Motor neuron (in vitro differentiated cells): ENCODE measurements around the gene PDLIM7. TPM values are rescaled to one million over a fixed set of nuclear protein-coding genes. Genes with fewer than 3 reads are reported as not detected.

ENCODE experiments used
- ATAC-seq, 8 experiments: fragments of 200-7000 bp; cut with Tn5 transposase; replicated peaks in 6 of 8; 2 replicates each; pipeline ENCODE4 v1.8.0; 2021; ENCODE audit warnings: mild to moderate bottlenecking in 8 of 8, moderate library complexity in 8 of 8
- H3K27ac ChIP-seq, 2 donors: fragments of 250-450 bp; sonication (Bioruptor Pico); 2 replicates each; pipeline ENCODE4 v1.9.0; 2021; ENCODE audit warnings: antibody characterized with exemption in 2 of 2, mild to moderate bottlenecking in 2 of 2, moderate library complexity in 1 of 2
- H3K4me1 ChIP-seq, 2 donors: fragments of 250-450 bp; sonication (Bioruptor Pico); replicated peaks in 1 of 2; 2 replicates each; pipeline ENCODE4 v1.6.1; 2021; ENCODE audit warnings: antibody characterized with exemption in 2 of 2, mild to moderate bottlenecking in 2 of 2, moderate library complexity in 1 of 2
- H3K4me3 ChIP-seq, 5 donors: fragments of 250-450 bp; sonication (Bioruptor Pico); 2 replicates each; pipeline ENCODE4 v1.9.0; 2021; ENCODE audit warnings: antibody characterized with exemption in 5 of 5, mild to moderate bottlenecking in 5 of 5, moderate library complexity in 4 of 5
- WGBS, 10 experiments: fragments of 450-650 bp; shearing (Covaris generic); methylation state at CpG; one replicate each; pipeline ENCODE4 v1.0.0; 2022; 5-methylcytosine and 5-hydroxymethylcytosine counted together
- in situ Hi-C, 9 experiments: fragments of 400-800 bp; cut with MboI; loops; one replicate each; pipeline ENCODE4 v1.15.0; 2021; ENCODE audit warnings: low sequenced_read_pairs in 9 of 9, low pct_unique_long_range_greater_than_20kb in 2 of 9; ENCODE audit not compliant: unreplicated experiment in 9 of 9
- total RNA-seq, 8 experiments: library from RNA; unstranded; fragments of 300-600 nt; gene quantifications; 2 replicates each; pipeline versions ENCODE4 v1.2.3 to v1.2.4, GENCODE V29; 2022

PDLIM7 gene
- total RNA-seq, 8 experiments from 2014 or later = 24.6 to 116 (median 54.3) TPM

DNA sequence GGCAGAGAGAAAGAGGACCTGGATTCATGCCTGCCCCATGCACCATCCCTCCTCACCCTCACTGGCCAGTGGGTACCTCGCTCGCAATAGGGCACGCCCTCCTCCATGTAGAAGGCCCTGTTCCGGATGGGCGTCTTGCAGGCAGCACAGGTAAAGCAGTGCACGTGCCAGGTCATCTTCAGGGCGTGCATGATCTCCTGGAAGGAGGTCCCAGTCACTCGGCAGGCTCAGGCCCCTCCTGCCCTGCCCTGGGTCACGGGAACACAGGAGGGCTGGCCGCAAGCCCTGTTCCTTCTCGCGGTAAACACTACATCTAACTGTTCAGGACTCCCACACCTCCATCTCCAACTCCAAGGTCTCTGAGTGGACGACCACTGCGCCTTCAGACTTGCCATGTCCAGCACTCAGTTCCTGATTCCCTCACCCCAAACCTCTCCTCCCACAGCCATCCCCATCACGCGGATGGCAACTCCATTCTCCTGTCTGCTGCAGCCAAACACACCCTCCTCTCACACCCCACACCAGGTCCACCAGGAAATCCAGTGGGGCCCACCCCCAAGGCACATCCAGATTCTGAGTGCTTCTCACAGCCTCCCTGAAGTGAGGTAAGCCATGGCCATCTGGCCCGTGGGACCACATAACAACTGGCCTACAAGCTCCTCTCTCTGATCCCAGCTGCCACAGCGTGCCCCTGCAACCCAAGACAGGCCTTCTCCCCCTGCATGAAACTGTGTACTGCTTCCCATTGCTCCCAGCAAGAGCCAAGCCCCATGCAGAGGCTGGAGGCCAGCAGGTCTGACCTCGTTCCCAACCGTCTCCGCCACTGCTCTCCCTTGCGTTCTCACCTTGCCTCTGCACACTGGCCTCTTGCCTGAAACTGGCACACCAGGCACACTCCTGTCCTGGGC is 13.2 kb downstream of the PDLIM7 start:
- ATAC-seq = peak in 1 of 8 experiments; percentile 2
- Histone ChIP-seq H3K27ac (no peak overlapping the region), H3K4me3 (no peak overlapping the region), H3K4me1 (peaks cover 10 to 15% of the 10 kb centered on the region in 2 donors)
- in situ Hi-C loops = loop anchor here in 1 of 9 experiments (25.0 kb wide), 1 partner anchor 97 kb away; the partner anchor contains the start of gene SLC34A1
- WGBS, 10 experiments = 60 to 100% (median 98%) methylated on average over 1 to 8 of the region's 22 CpGs; no CpG with 5 or more reads in 5 of the 10 experiments

DNA sequence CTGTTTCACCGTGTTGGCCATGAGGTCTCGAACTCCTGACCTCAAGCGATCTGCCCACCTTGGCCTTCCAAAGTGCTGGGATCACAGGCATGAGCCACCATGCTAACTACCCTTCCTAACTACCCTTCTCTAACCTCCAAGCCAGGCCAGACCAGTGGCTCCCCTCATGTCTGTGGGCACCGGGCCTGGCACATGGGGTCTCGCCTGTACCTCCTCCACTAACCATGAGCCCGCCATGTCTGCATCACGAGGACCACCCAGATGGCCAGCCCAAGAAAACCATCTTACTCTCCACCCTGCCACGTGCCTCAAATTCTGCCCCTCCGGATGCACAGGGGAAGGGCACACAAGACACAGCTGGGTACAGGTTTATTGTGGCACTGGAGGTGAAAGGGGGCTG is 14.4 kb downstream of the PDLIM7 start:
- in situ Hi-C loops = loop anchor here in 1 of 9 experiments (25.0 kb wide), 1 partner anchor 96 kb away; the partner anchor contains the start of gene SLC34A1
- 94 to 100% (median 100%) methylated on average over 1 to 6 of the region's 9 CpGs; no CpG with 5 or more reads in 7 of the 10 experiments for WGBS, 10 experiments
- no peak overlapping the region for H3K27ac ChIP-seq
- no peak overlapping the region for H3K4me3 ChIP-seq
- peaks cover 14 to 15% of the 10 kb centered on the region in 2 donors for H3K4me1 ChIP-seq
- no peak for ATAC-seq

DNA sequence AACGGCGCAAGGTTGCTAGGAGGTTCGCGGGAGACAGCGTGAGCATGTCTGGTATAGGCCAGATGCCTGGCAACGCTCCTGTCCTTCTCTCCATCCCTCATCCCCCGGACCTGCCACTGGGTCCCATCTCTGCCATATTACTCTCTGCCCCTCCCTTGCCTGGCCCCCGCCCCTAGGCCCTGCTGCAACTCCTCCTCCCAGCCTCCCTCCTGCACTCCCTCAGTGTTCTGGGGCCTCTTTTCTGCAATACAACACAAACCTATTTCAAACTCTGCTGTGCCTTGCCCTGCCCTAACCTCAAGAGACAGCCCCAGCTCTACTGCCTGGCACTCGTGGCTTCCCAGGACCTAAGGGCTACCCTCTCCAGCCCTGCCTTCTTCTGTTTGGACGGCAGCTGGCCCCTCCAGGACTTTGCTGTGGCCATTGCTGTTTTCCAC is 15.0 kb downstream of the PDLIM7 start:
- Histone ChIP-seq H3K27ac (peak overlapping the region in 1 of 2 donors; percentile 14), H3K4me1 (peaks cover 14 to 15% of the 10 kb centered on the region in 2 donors), H3K4me3 (no peak overlapping the region)
- peak; percentile 5 to 77 (median 62) for ATAC-seq
- in situ Hi-C loops = loop anchor here in 1 of 9 experiments (25.0 kb wide), 1 partner anchor 95 kb away; the partner anchor contains the start of gene SLC34A1
- 17 to 100% (median 90%) methylated on average over 1 to 5 of the region's 10 CpGs; no CpG with 5 or more reads in 2 of the 10 experiments for WGBS, 10 experiments

DNA sequence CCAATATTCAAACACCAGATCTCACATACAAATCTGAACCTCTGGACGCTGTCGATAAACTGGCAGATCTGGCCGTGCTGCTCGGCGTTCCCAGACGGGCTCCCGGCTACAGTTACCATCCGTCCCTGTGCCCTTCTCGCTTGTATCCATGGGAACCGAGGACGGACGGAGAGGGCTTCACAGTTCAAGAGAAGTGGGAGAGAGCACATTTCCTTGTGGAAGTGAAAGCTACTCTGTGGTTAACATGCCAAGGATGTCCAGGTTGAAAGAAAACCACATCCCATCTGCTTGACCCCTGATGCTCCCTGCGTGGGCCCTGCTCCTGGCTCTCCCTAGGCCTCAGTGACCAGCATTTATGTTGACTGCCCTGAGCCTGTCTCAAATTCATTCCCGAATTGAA is 17.6 kb downstream of the PDLIM7 start:
- WGBS, 10 experiments = 0 to 100% (median 56%) methylated on average over 1 to 7 of the region's 14 CpGs; no CpG with 5 or more reads in 2 of the 10 experiments
- ATAC-seq = peak in 3 of 8 experiments; percentile 21 to 71 (median 40)
- H3K4me3 ChIP-seq = no peak overlapping the region
- H3K27ac ChIP-seq = no peak overlapping the region
- in situ Hi-C loops = loop anchor here in 1 of 9 experiments (25.0 kb wide), 1 partner anchor 92 kb away; the partner anchor contains the start of gene SLC34A1
- H3K4me1 ChIP-seq = peaks cover 14 to 16% of the 10 kb centered on the region in 2 donors

DNA sequence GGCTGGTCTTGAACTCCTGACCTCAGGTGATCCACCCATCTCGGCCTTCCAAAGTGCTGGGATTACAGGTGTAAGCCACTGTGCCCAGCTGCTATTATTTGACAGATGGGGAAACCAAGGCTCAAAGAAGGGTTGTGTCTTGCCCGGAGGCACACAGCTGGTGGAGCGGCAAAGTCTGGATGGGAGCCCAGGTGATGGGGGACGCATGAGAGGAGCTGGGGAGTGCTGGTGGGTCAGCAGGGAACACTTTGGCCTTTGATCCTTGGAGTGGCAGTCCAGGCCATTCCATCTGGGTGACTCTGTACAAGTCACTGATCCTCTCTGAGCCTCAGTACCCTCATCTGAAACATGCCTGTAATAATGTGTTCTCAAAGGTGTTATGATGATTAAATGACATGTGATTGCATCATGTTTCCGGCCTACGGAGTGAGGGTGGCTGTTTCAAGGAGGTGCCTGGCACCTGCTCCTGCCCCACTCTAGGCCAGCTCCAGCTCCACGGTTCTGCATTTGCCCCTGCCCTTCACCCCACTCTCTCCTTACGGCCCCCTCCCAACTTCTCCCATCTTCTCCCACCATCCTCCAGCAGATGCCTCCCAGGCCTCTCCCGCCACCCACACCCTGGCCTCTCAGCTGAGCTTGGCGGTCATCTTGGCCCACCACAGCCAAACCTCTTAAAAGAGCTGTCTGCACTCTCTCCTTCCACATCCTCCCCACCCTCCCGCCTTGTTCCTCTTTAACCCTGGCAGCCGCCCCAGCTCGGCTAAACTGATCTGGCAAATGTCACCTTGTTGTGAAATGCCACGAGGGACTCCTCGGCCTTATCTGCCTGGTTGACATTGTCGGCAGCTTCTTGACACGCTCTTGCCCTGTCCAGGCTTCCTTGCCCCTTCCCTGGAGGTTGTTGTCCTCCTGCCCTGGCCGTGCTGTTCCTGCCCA is 18.4 kb downstream of the PDLIM7 start:
- Histone ChIP-seq H3K27ac (no peak overlapping the region), H3K4me3 (no peak overlapping the region), H3K4me1 (peaks cover 21% of the 10 kb centered on the region in 2 donors)
- in situ Hi-C loops = loop anchor here in 1 of 9 experiments (25.0 kb wide), 1 partner anchor 92 kb away; the partner anchor contains the start of gene SLC34A1
- WGBS, 10 experiments = 0 to 100% (median 60%) methylated on average over 1 to 7 of the region's 18 CpGs; no CpG with 5 or more reads in 3 of the 10 experiments
- peak in 4 of 8 experiments; percentile 3 to 41 (median 25) for ATAC-seq

DNA sequence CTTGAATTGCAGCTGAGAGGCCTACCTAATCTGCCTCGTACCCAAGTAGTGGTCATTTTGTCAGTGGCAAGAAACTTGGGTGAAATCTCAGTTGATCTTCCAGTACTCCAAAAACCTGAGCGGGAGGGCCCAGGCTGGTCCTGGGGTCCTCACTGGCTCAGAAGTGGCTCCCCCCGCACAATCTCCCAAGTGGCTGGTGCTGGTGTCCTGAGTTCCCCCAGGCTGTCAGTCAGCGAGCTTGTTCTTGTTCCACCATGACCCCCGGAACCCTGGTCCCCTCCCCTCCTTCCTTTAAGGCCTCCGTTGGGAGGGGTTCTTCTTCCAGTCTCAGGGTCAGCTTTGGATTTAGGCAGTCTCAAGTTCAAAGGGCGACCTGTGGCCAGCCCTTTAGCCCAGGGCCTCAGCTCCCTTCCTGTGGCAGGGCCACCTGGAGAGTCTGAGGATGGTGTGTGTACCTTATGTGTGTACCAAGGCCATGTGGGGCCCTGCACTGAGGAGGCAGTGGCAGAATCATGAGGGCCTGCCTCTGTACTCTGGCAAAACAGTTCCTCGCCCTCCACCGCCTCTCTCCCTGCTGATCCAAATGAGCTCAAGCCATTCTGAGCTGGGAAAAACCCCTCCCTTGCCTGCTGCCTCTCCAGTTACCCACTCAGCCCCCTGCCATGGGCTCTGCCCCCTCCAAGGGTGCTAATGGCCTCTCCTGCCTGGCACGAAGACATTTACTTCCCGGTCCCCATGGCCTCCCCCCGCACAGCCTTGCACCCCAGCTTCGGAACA is 19.5 kb downstream of the PDLIM7 start:
- in situ Hi-C loops = loop anchor here in 1 of 9 experiments (25.0 kb wide), 1 partner anchor 91 kb away; the partner anchor contains the start of gene SLC34A1
- Histone ChIP-seq H3K4me1 (peaks cover 20 to 22% of the 10 kb centered on the region in 2 donors), H3K27ac (no peak overlapping the region), H3K4me3 (no peak overlapping the region)
- no peak for ATAC-seq
- WGBS, 10 experiments = 93 to 100% (median 94%) methylated on average over 1 to 6 of the region's 13 CpGs; no CpG with 5 or more reads in 5 of the 10 experiments

DNA sequence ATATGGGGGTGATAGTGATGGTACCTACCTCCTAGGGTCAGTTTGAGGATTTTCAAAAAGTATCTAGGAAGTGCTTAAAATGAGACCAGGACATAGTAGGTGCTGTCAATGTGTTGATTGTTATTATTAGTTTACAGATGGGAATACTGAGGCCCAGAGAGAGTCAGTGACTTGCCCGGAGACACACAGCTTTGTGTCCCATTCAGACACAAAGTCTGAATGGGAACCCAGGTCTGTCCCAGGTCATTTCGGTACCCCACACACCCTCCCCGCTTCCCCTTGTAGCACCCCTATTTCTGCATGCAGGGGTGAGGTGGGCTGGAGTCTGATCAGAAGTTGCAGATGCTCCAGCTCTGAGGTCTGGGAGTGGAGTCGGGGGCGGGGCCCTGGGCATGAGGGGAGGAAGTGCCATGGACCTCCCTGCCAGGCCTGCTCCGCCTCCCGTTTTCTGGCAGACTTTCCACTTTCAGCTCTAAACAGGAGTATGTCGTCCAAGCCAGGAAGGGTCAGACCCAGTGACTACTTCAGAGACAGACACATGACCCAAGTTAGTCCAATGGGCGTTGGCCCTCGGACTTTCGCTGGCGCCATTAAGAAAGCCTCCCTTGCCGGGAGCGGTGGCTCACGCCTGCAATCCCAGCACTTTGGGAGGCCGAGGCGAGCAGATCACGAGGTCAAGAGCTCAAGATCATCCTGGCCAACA is 20.7 kb downstream of the PDLIM7 start:
- H3K27ac ChIP-seq = no peak overlapping the region
- 53 to 96% (median 90%) methylated on average over 3 to 13 of the region's 18 CpGs; no CpG with 5 or more reads in 6 of the 10 experiments for WGBS, 10 experiments
- in situ Hi-C loops = loop anchor here in 1 of 9 experiments (25.0 kb wide), 1 partner anchor 89 kb away; the partner anchor contains the start of gene SLC34A1
- no peak overlapping the region for H3K4me3 ChIP-seq
- no peak for ATAC-seq
- peaks cover 19 to 20% of the 10 kb centered on the region in 2 donors for H3K4me1 ChIP-seq

DNA sequence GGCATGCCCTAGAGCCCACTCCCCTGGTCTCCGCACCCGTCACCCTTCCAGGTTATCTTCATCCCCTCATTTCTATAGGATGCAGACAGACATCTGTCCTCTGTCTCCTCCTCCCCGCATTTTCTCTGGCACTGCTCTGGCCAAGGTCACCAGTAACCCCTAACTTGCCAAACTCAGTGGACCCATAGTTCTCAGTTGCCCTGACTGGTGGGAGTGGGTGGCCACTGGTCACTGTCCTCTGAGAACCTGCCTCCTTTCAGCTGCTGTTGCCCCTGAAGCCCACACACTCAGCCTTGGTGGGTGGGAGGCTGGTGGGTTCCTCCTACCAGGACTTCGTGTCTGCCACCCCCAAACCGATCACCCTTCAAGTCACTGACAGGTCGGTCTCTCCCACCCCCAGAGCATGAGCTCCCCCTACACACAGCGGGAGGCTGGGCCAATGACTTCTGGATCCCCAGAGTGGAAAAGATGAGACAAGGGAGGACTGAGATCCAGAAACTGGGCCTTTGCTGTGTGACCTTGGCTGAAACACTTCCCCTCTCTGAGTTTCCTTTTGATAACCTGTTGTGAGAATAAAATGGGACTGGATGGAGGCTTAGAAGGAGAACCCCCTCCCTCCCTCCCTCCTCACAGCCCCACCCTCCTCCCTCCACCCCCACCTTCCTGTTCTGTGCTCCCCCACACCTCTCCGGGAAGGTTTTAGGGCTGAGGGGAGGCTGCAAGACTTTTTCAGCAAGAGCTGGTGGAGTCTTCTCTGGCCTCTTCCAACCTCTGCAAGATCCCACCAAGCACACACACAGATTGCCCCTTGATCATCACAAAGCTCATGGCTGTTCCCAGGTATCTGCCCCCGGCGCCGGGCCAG is 21.6 kb downstream of the PDLIM7 start:
- ATAC-seq = no peak
- 25 to 100% (median 90%) methylated on average over 1 to 4 of the region's 11 CpGs; no CpG with 5 or more reads in 7 of the 10 experiments for WGBS, 10 experiments
- Histone ChIP-seq H3K4me1 (peaks cover 28 to 29% of the 10 kb centered on the region in 2 donors), H3K27ac (no peak overlapping the region), H3K4me3 (no peak overlapping the region)
- in situ Hi-C loops = loop anchor here in 1 of 9 experiments (25.0 kb wide), 1 partner anchor 88 kb away; the partner anchor contains the start of gene SLC34A1

DNA sequence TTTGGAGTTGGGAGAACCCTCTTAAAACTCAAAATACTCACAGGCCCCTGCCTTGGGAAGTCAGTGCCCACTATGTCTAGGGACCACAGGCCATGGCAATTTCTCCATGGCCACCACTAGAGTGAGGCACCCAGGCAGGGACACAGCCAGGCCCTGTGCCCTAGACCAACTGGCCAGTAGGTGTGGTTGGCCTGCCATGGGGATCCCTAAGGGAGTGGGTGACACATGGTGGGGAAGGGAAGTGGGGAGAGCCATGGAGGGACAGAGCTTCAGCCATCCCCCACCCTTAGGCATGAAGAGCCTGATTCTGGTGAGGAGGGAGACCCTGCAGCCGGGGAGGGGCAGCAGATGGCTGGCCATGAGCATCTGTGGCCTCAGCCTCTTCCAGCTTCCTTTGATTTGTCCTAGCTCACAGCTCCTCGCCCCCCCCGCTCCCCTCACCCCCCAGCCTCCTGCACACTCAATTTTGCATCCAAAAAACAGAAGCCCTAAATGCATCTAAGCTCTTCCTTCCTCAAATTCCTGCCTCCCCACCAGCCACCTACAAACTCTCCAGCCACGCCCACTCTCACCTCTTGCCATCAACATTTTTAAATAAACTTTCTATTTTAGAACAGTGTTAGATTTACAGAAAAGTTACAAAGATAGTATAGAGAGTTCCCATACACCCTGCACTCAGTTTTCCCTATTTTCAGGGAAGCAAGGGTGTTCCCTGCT is 22.4 kb downstream of the PDLIM7 start:
- H3K27ac ChIP-seq = no peak overlapping the region
- in situ Hi-C loops = loop anchor here in 1 of 9 experiments (25.0 kb wide), 1 partner anchor 88 kb away; the partner anchor contains the start of gene SLC34A1
- no peak overlapping the region for H3K4me3 ChIP-seq
- ATAC-seq = no peak
- 0 to 71% (median 20%) methylated on average over 1 of the region's 4 CpGs; no CpG with 5 or more reads in 7 of the 10 experiments for WGBS, 10 experiments
- peaks cover 33 to 37% of the 10 kb centered on the region in 2 donors for H3K4me1 ChIP-seq

DNA sequence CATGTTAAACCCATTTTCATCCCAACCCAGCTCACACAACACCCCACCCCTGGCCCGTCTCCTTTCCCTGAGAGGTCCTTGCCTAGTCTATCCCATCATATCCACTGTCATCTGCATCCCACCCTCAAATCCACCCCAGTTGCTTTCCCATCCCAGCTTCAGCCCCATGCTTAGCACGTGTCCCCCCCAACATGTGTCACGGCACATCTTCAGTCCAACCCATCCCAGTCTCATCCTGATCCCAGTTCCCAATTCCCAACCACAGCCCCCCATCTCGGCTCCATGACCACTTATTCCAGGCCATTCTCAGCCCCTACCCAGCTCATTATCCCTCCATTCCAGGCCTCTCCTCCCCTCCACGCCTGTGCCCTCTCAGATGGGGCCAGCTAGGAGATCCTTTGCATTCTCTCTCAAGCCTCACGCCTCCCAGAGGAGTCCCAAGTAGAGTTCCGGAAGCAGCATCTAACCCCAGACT is 23.4 kb downstream of the PDLIM7 start:
- in situ Hi-C loops = no loop called here
- H3K27ac ChIP-seq = no peak overlapping the region
- no peak for ATAC-seq
- H3K4me1 ChIP-seq = peaks cover 39 to 40% of the 10 kb centered on the region in 2 donors
- WGBS, 10 experiments = no CpG with 5 or more reads among the region's 7 CpGs
- peak overlapping the region in 4 of 5 donors; percentile 91 to 98 (median 94) for H3K4me3 ChIP-seq
